Measurements from ENCODE around the gene CAMKMT. TPM values are rescaled to one million over a fixed set of nuclear protein-coding genes. Genes with fewer than 3 reads are reported as not detected.
"Not testable (repeated sequence)": the region's sequence is repeated elsewhere in the genome, so short reads cannot be mapped to it uniquely, and the experiment has no call there.

CAMKMT gene
- polyA plus RNA-seq, 3 donors: 4.2 to 5.2 (median 4.4) TPM

- no peak overlapping the region for H3K27ac ChIP-seq (ENCODE audit: low read depth, low read length)
- 74 to 100% (median 94%) methylated on average over 1 of the region's 1 CpG for WGBS, 3 donors
These were observed 9.2 kb upstream of the CAMKMT start for GRCh38 chr2:44352510-44352909.

- WGBS, 3 donors: 91 to 95% (median 94%) methylated on average over 6 of the region's 6 CpGs
- H3K27ac ChIP-seq (ENCODE audit: low read depth, low read length): no peak overlapping the region
These were observed 7.0 kb upstream of the CAMKMT start for GRCh38 chr2:44354761-44355160.

GRCh38 chr2:44358503-44358902 is 3.2 kb upstream of the CAMKMT start:
- H3K27ac ChIP-seq (ENCODE audit: low read depth, low read length): no peak overlapping the region
- WGBS, 3 donors: 49 to 54% (median 49%) methylated on average over 3 of the region's 3 CpGs

- WGBS, 3 donors: 1 to 5% (median 3%) methylated on average over 19 of the region's 19 CpGs
- H3K27ac ChIP-seq (ENCODE audit: low read depth, low read length): no peak overlapping the region
These were observed 908 bp upstream of the CAMKMT start for GRCh38 chr2:44360749-44361329.

- no peak overlapping the region for H3K27ac ChIP-seq (ENCODE audit: low read depth, low read length)
- WGBS, 3 donors: 0 to 1% (median 0%) methylated on average over 29 to 32 of the region's 32 CpGs
These were observed 664 bp downstream of the CAMKMT start for GRCh38 chr2:44362207-44363015.

GRCh38 chr2:44364604-44365003 is 2.9 kb downstream of the CAMKMT start:
- WGBS, 3 donors: 93 to 98% (median 96%) methylated on average over 3 of the region's 3 CpGs
- no peak overlapping the region for H3K27ac ChIP-seq (ENCODE audit: low read depth, low read length)

- no peak overlapping the region for H3K27ac ChIP-seq (ENCODE audit: low read depth, low read length)
- WGBS, 3 donors: 69 to 94% (median 93%) methylated on average over 1 of the region's 1 CpG
These were observed 5.8 kb downstream of the CAMKMT start for GRCh38 chr2:44367591-44367990.

GRCh38 chr2:44369392-44369791 is 7.6 kb downstream of the CAMKMT start:
- H3K27ac ChIP-seq (ENCODE audit: low read depth, low read length): no peak overlapping the region

- H3K27ac ChIP-seq (ENCODE audit: low read depth, low read length): no peak overlapping the region
These were observed 9.7 kb downstream of the CAMKMT start for GRCh38 chr2:44371445-44371844.

- H3K27ac ChIP-seq (ENCODE audit: low read depth, low read length): no peak overlapping the region
- WGBS, 3 donors: 91 to 94% (median 92%) methylated on average over 3 of the region's 3 CpGs
These were observed 10.5 kb downstream of the CAMKMT start for GRCh38 chr2:44372246-44372645.

GRCh38 chr2:44377486-44377885 is 15.7 kb downstream of the CAMKMT start:
- no peak overlapping the region for H3K27ac ChIP-seq (ENCODE audit: low read depth, low read length)
- 96 to 99% (median 97%) methylated on average over 2 of the region's 2 CpGs for WGBS, 3 donors

GRCh38 chr2:44385226-44385625 is 23.5 kb downstream of the CAMKMT start:
- 68 to 82% (median 70%) methylated on average over 2 of the region's 2 CpGs for WGBS, 3 donors
- H3K27ac ChIP-seq (ENCODE audit: low read depth, low read length): not testable (repeated sequence)

GRCh38 chr2:44388877-44389276 is 27.1 kb downstream of the CAMKMT start:
- WGBS, 3 donors: 57 to 73% (median 65%) methylated on average over 4 of the region's 4 CpGs
- H3K27ac ChIP-seq (ENCODE audit: low read depth, low read length): no peak overlapping the region

GRCh38 chr2:44389895-44390294 is 28.1 kb downstream of the CAMKMT start:
- 91 to 94% (median 94%) methylated on average over 1 of the region's 1 CpG for WGBS, 3 donors
- no peak overlapping the region for H3K27ac ChIP-seq (ENCODE audit: low read depth, low read length)

GRCh38 chr2:44392338-44392943 is 30.7 kb downstream of the CAMKMT start:
- H3K27ac ChIP-seq (ENCODE audit: low read depth, low read length): no peak overlapping the region
- 46 to 58% (median 53%) methylated on average over 3 of the region's 3 CpGs for WGBS, 3 donors

GRCh38 chr2:44397447-44398175 is 35.9 kb downstream of the CAMKMT start:
- H3K27ac ChIP-seq (ENCODE audit: low read depth, low read length): no peak overlapping the region
- 49 to 51% (median 50%) methylated on average over 7 of the region's 7 CpGs for WGBS, 3 donors

- 64 to 80% (median 70%) methylated on average over 6 of the region's 6 CpGs for WGBS, 3 donors
These were observed 36.6 kb downstream of the CAMKMT start for GRCh38 chr2:44398243-44398897.

GRCh38 chr2:44420725-44421124 is 59.0 kb downstream of the CAMKMT start:
- 91 to 98% (median 95%) methylated on average over 1 of the region's 1 CpG for WGBS, 3 donors
- no peak overlapping the region for H3K27ac ChIP-seq (ENCODE audit: low read depth, low read length)

More at GRCh38 chr2:44398243-44398897, 36.6 kb downstream of the CAMKMT start:
- no peak overlapping the region for H3K27ac ChIP-seq (ENCODE audit: low read depth, low read length)

- no peak overlapping the region for H3K27ac ChIP-seq (ENCODE audit: low read depth, low read length)
- 91 to 95% (median 95%) methylated on average over 9 of the region's 9 CpGs for WGBS, 3 donors
These were observed 62.5 kb downstream of the CAMKMT start for GRCh38 chr2:44424211-44424610.
